ENCODE results near the gene KRT71. TPM values are rescaled to one million over a fixed set of nuclear protein-coding genes. Genes with fewer than 3 reads are reported as not detected.

The KRT71 gene
- total RNA-seq, 1 donor from 2014 or later: not detected

DNA sequence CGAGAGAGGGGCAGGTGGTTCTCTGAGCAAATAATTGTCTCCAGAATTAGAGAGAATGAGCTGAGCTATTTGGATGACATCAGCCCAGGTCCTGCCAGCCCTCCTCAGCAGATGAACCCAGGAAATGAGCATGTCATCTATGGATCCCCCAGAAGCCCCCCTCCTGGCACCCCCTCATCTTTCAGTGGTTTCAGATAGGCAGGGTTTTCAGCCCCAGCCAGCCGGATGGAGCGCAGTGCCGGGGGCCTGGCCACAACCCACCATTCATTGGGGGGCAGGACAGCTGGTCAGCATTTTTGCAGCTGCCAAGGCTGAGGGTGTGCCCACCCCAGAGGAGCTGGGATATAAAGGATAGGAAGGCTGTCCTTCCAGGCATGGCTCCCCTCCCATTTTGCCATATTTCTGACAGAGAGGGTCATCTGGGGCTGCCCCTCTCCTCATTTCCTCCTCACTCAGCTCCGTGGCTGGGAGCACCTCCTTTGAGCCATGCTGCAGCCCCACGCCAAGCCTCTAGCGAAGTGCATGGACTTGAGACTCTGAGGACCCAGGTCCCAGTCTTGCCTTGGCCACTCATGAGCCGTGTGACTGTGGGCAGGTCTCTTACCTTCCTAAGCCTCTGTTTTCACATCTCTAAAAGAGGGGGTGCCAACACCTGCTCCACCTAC, 6.0 kb upstream of the KRT71 start:
- Mint-ChIP-seq H3K4me3 (no peak overlapping the region), H3K27me3 (ENCODE audit: low read depth) (peaks cover 61% of the 10 kb centered on the region)

DNA sequence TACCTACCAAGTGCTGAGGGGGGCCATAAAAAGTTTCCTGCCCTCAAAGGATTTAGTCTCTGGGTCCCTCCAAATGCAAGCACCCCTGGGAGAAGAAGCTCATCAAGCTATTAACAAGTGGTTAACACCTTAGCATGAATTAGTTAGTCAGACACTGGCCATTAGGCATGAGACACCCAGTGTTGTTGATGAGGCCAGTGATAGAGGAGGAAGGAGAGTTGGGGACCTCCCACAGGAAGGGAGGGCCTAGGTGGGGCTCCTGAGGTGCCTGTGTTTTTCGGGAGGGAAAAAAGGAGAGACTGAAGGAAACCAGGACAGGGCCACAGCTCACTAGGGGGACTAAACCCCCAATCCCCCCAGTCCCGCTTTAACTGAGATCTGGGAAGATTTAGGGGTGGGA, 4.5 kb upstream of the KRT71 start:
- Mint-ChIP-seq H3K27me3 (ENCODE audit: low read depth) (peaks cover 60% of the 10 kb centered on the region), H3K27ac (ENCODE audit: unreplicated experiment) (no peak overlapping the region), H3K36me3 (ENCODE audit: low read depth) (no peaks in the 10 kb centered on the region), H3K4me1 (no peaks in the 10 kb centered on the region), H3K9me3 (no peaks in the 10 kb centered on the region), H3K4me3 (no peak overlapping the region)
- no peak for DNase-seq (ENCODE audit: low read depth, low spot score)
- TF ChIP-seq, protein P1, sequence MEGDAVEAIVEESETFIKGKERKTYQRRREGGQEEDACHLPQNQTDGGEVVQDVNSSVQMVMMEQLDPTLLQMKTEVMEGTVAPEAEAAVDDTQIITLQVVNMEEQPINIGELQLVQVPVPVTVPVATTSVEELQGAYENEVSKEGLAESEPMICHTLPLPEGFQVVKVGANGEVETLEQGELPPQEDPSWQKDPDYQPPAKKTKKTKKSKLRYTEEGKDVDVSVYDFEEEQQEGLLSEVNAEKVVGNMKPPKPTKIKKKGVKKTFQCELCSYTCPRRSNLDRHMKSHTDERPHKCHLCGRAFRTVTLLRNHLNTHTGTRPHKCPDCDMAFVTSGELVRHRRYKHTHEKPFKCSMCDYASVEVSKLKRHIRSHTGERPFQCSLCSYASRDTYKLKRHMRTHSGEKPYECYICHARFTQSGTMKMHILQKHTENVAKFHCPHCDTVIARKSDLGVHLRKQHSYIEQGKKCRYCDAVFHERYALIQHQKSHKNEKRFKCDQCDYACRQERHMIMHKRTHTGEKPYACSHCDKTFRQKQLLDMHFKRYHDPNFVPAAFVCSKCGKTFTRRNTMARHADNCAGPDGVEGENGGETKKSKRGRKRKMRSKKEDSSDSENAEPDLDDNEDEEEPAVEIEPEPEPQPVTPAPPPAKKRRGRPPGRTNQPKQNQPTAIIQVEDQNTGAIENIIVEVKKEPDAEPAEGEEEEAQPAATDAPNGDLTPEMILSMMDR (conservative IDR thresholded peaks at IDR 0.05): no peak

More for the DNA sequence above, 6.0 kb upstream of the KRT71 start:
- Mint-ChIP-seq H3K36me3 (ENCODE audit: low read depth) (no peaks in the 10 kb centered on the region), H3K27ac (ENCODE audit: unreplicated experiment) (no peak overlapping the region), H3K9me3 (no peaks in the 10 kb centered on the region), H3K4me1 (no peaks in the 10 kb centered on the region)
- DNase-seq (ENCODE audit: low read depth, low spot score): no peak
- TF ChIP-seq, protein P1 (conservative IDR thresholded peaks at IDR 0.05): no peak

DNA sequence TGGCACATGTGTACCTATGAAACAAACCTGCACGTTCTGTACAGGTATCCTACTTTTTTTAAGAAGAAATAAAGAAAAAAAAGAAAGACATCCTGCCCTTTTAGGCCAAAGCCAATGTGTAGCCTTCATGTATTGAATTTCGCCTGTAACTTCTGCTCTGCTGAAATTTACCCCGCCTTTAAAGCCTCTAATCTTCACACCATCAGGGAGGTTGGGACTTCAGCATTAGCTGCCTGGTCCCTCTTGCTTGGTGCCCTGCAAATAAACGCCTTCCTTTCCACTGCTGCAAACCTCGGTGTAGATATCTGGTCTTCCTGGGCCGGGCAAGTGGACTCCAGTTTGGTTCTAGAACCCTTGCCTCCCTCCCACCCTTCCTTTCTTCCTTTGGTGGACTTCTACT, 2.6 kb upstream of the KRT71 start:
- Mint-ChIP-seq H3K27ac (ENCODE audit: unreplicated experiment) (no peak overlapping the region), H3K4me3 (no peak overlapping the region), H3K36me3 (ENCODE audit: low read depth) (no peaks in the 10 kb centered on the region), H3K4me1 (no peaks in the 10 kb centered on the region), H3K27me3 (ENCODE audit: low read depth) (peaks cover 57% of the 10 kb centered on the region), H3K9me3 (no peaks in the 10 kb centered on the region)
- TF ChIP-seq, protein P1 (conservative IDR thresholded peaks at IDR 0.05): no peak
- no peak for DNase-seq (ENCODE audit: low read depth, low spot score)

DNA sequence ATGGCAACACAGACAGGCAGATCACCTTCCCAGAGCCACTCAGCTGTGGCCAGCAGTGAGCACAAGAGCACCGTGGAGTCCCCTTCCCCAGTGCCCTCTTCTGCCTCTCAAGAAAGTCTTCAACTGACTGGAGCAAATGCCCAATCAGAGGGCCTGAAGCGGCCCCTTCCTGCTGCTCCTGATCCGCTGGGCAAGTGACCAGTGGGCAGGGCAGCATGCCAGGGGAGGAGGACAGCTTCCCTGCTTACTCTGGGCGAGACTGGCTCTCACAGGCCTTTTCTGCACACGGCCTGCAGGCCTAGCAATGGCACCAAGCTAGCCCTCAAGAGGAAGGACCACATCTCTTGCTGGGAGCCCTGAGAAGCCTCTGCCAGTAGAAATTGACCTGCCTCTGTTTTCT, 890 bp downstream of the KRT71 start:
- TF ChIP-seq, protein P1 (conservative IDR thresholded peaks at IDR 0.05): no peak
- H3K4me3 Mint-ChIP-seq: no peak overlapping the region
- peaks cover 41% of the 10 kb centered on the region for H3K27me3 Mint-ChIP-seq (ENCODE audit: low read depth)
- H3K36me3 Mint-ChIP-seq (ENCODE audit: low read depth): no peaks in the 10 kb centered on the region
- no peak overlapping the region for H3K27ac Mint-ChIP-seq (ENCODE audit: unreplicated experiment)
- no peaks in the 10 kb centered on the region for H3K4me1 Mint-ChIP-seq
- DNase-seq (ENCODE audit: low read depth, low spot score): no peak
- H3K9me3 Mint-ChIP-seq: no peaks in the 10 kb centered on the region

DNA sequence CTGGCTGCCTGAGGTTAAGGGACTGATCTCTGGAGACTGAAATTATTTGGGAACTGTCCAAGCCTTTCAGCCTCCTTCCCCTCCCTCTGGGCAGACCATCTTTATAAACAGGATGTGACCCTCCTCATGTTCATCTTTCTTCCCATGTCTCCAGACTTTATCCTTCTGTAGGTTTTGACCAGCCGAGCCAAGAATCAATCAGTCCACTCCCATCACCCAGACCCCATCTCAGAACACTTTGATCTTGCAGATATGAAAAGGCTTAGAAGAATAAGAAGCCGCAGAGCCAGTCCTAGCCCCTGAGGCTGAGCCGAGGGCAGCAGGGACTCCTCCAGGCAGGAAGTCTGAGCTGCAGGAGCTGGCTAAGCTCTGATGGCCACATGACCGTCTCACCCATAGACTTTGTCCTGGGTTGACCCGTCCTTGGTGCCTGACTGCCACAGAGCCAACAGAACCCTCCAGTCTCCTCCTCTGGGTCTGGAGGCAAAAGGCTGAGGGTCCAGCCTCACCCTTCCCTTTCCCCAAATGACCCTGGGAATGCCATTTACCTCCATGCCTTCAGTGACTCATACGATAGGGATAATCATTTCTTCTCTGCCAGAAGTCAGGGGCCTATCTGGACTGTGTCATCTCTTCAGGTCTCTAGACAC, 1.6 kb downstream of the KRT71 start:
- no peak for DNase-seq (ENCODE audit: low read depth, low spot score)
- TF ChIP-seq, protein P1 (conservative IDR thresholded peaks at IDR 0.05): no peak
- Mint-ChIP-seq H3K36me3 (ENCODE audit: low read depth) (no peaks in the 10 kb centered on the region), H3K4me1 (no peaks in the 10 kb centered on the region), H3K9me3 (no peaks in the 10 kb centered on the region), H3K27me3 (ENCODE audit: low read depth) (peaks cover 44% of the 10 kb centered on the region), H3K27ac (ENCODE audit: unreplicated experiment) (no peak overlapping the region), H3K4me3 (no peak overlapping the region)

Data from neural crest cell (in vitro differentiated cells).